ENCODE measurements around the gene NMUR1.

NMUR1 gene

DNA sequence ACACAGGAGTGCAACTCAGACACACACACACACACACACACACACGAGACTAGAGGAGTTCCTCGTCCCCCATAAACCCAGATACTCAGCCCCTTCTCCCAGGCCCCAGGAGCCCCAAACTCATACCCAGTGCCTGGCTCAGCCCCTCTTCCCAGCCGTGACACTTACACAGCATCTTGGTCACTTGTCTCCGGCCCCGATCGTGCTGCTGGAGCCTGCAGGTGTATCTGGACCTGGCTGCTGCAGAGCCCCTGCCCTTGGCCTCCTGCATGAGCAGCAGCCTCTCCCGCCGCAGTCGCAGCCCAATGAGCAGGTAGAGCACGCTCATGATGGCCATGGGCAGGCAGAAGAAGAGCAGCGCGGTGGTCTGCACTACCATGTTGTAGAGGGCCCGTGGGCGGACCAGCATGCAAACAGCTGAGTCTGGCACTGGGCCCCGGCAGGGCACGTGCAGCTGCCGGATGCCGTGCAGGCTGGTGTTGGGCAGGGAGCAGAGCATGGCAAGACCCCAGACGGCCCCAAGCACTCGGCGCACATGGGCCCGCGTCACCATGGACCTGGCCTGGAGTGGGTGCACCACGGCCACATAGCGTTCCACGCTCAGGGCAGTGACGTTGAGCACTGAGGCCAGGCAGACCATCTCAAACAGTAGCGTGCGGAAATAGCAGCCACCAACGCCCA lies 2.1 kb downstream of the NMUR1 start:
- H3K79me2 ChIP-seq (ENCODE audit: insufficient read depth, low read length) = no peaks in the 10 kb centered on the region
- H3K4me3 ChIP-seq (ENCODE audit: insufficient read depth, low read length, poor library complexity, severe bottlenecking) = no peak overlapping the region

DNA sequence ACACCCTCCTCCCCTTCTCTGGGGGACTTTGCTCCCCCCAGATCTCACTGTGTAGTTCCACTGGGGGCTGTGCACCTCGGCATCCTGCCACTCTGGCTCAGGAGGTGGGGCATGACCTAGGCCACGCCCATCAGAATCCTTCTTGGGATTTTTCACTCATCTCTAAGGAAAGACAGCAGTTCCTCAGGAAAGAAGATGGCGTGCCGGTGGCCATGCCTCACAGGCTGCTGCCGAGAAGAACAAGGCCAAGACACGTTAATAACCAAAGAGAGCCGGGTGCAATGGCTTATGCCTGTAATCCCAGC lies 3.2 kb downstream of the NMUR1 start:
- no peaks in the 10 kb centered on the region for H3K9me3 ChIP-seq (ENCODE audit: insufficient read depth, low read length)
- no peak overlapping the region for H3K4me2 ChIP-seq (ENCODE audit: low read depth, low read length, poor library complexity, severe bottlenecking)
- H3F3A ChIP-seq (ENCODE audit: insufficient read depth) = no peaks in the 10 kb centered on the region
- H3K79me2 ChIP-seq (ENCODE audit: insufficient read depth, low read length) = no peaks in the 10 kb centered on the region
- no peak overlapping the region for H3K9ac ChIP-seq (ENCODE audit: low read length)
- H3K36me3 ChIP-seq (ENCODE audit: low read length) = no peaks in the 10 kb centered on the region
- H3K27me3 ChIP-seq (ENCODE audit: low read length) = no peaks in the 10 kb centered on the region
- H3K4me3 ChIP-seq (ENCODE audit: insufficient read depth, low read length, poor library complexity, severe bottlenecking) = no peak overlapping the region
- H4K20me1 ChIP-seq (ENCODE audit: low read depth, low read length) = no peaks in the 10 kb centered on the region
- TF ChIP-seq, protein P1, sequence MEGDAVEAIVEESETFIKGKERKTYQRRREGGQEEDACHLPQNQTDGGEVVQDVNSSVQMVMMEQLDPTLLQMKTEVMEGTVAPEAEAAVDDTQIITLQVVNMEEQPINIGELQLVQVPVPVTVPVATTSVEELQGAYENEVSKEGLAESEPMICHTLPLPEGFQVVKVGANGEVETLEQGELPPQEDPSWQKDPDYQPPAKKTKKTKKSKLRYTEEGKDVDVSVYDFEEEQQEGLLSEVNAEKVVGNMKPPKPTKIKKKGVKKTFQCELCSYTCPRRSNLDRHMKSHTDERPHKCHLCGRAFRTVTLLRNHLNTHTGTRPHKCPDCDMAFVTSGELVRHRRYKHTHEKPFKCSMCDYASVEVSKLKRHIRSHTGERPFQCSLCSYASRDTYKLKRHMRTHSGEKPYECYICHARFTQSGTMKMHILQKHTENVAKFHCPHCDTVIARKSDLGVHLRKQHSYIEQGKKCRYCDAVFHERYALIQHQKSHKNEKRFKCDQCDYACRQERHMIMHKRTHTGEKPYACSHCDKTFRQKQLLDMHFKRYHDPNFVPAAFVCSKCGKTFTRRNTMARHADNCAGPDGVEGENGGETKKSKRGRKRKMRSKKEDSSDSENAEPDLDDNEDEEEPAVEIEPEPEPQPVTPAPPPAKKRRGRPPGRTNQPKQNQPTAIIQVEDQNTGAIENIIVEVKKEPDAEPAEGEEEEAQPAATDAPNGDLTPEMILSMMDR (IDR thresholded peaks at IDR 0.05; ENCODE audit: insufficient read depth, low read length, poor library complexity, severe bottlenecking) = no peak
- TF ChIP-seq EZH2phosphoT487 (conservative IDR thresholded peaks at IDR 0.05; ENCODE audit: low read length) = no peak
- H3K27ac ChIP-seq (ENCODE audit: low read depth, low read length) = no peak overlapping the region
- H2AFZ ChIP-seq (ENCODE audit: low read depth, low read length, severe bottlenecking) = no peak overlapping the region
- no peaks in the 10 kb centered on the region for H3K9me2 ChIP-seq (replicated peaks; ENCODE audit: insufficient read depth, low read length)

More for the DNA sequence above, 2.1 kb downstream of the NMUR1 start:
- Histone ChIP-seq H3K9me2 (replicated peaks; ENCODE audit: insufficient read depth, low read length) (no peaks in the 10 kb centered on the region), H3K36me3 (ENCODE audit: low read length) (no peaks in the 10 kb centered on the region), H3K27me3 (ENCODE audit: low read length) (no peaks in the 10 kb centered on the region), H3K27ac (ENCODE audit: low read depth, low read length) (no peak overlapping the region), H2AFZ (ENCODE audit: low read depth, low read length, severe bottlenecking) (no peak overlapping the region), H3K9me3 (ENCODE audit: insufficient read depth, low read length) (no peaks in the 10 kb centered on the region), H3K9ac (ENCODE audit: low read length) (no peak overlapping the region), H3F3A (ENCODE audit: insufficient read depth) (no peaks in the 10 kb centered on the region), H3K4me2 (ENCODE audit: low read depth, low read length, poor library complexity, severe bottlenecking) (no peak overlapping the region), H4K20me1 (ENCODE audit: low read depth, low read length) (no peaks in the 10 kb centered on the region)
- TF ChIP-seq, protein P1 (IDR thresholded peaks at IDR 0.05; ENCODE audit: insufficient read depth, low read length, poor library complexity, severe bottlenecking) = no peak
- TF ChIP-seq EZH2phosphoT487 (conservative IDR thresholded peaks at IDR 0.05; ENCODE audit: low read length) = no peak

DNA sequence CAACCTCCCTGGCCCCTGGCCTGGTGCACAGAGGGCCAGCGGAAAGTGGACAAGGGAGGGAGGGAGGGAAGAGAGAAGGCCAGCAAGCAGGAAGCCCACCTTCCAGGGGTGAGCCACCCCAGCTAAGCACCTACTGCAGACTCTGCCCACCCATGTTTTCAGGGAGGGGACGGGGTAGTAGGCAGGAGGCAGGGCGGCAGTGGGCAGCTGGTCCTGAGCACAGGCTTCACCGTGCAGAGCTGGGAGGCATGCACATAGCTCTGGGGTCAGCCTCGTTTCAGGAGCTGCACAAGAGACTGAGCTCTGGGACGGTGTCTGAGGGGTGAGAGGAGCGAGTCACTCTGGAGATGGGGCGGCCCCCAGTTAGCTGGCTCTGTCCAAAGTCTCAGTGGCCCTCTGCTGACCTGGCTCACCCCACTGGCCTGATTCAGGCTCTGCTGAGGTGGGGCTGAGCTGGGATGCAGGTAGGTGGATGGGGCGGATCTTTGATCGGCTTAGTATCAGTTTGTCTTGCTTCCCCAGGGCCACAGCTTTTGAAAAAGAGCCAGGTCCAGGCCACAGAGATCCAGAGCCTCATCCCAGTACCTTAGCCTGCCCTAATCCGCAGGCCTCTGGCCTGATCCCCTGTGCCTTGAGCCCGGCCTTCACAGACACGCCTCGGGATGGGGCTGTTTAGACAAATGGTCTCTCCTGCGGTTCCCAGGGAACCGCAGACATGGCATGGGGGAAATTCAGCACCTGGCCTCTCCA lies 3.7 kb downstream of the NMUR1 start:
- TF ChIP-seq, protein P1 (IDR thresholded peaks at IDR 0.05; ENCODE audit: insufficient read depth, low read length, poor library complexity, severe bottlenecking) = no peak
- TF ChIP-seq EZH2phosphoT487 (conservative IDR thresholded peaks at IDR 0.05; ENCODE audit: low read length) = no peak
- H3K4me2 ChIP-seq (ENCODE audit: low read depth, low read length, poor library complexity, severe bottlenecking) = no peak overlapping the region
- H3K9me2 ChIP-seq (replicated peaks; ENCODE audit: insufficient read depth, low read length) = no peaks in the 10 kb centered on the region
- H3K36me3 ChIP-seq (ENCODE audit: low read length) = no peaks in the 10 kb centered on the region
- no peak overlapping the region for H3K27ac ChIP-seq (ENCODE audit: low read depth, low read length)
- no peak overlapping the region for H3K9ac ChIP-seq (ENCODE audit: low read length)
- no peaks in the 10 kb centered on the region for H3K9me3 ChIP-seq (ENCODE audit: insufficient read depth, low read length)
- H3K27me3 ChIP-seq (ENCODE audit: low read length) = no peaks in the 10 kb centered on the region
- no peak overlapping the region for H3K4me3 ChIP-seq (ENCODE audit: insufficient read depth, low read length, poor library complexity, severe bottlenecking)
- H3F3A ChIP-seq (ENCODE audit: insufficient read depth) = no peaks in the 10 kb centered on the region
- H3K79me2 ChIP-seq (ENCODE audit: insufficient read depth, low read length) = no peaks in the 10 kb centered on the region
- no peak overlapping the region for H2AFZ ChIP-seq (ENCODE audit: low read depth, low read length, severe bottlenecking)
- no peaks in the 10 kb centered on the region for H4K20me1 ChIP-seq (ENCODE audit: low read depth, low read length)

Data from SU-DHL-6 (cell line).